Measurements from ENCODE around the gene COQ3.

DNA sequence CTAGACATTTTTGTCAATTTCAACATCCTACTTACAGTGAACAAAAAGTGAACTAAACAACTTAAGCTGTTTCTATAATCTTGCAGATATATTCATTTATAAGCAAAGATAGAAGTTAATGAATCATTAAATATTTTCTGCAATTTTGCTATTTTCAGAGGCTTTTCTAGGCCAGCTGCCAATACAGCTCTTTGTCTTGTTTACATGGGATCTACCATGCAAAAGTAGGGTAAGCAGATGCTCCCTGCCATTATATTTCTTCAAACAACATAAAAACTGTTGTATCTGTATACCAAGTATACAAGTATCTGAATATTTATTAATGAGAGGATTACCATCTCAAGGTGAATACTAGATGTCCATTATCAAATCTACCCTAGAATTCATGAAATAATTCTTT, 15.7 kb upstream of the COQ3 start:
- TF ChIP-seq EZH2 (IDR thresholded peaks at IDR 0.05; ENCODE audit: low read depth, low read length, severe bottlenecking) (no peak), SP1 (IDR thresholded peaks at IDR 0.05; ENCODE audit: low read depth, low read length) (no peak), BACH1 (IDR thresholded peaks at IDR 0.05; ENCODE audit: low read length) (no peak), POLR2AphosphoS5 (IDR thresholded peaks at IDR 0.05; ENCODE audit: low read depth, low read length) (no peak), RNF2 (IDR thresholded peaks at IDR 0.05; ENCODE audit: borderline replicate concordance, low read depth, low read length, missing control alignments, poor library complexity, severe bottlenecking) (no peak), CTCF (IDR thresholded peaks at IDR 0.05; ENCODE audit: control extremely low read depth in 1 of 3, insufficient read depth in 1 of 3, low read depth in 1 of 3, low read length in 3 of 3) (no peak)
- TF ChIP-seq, protein P1, sequence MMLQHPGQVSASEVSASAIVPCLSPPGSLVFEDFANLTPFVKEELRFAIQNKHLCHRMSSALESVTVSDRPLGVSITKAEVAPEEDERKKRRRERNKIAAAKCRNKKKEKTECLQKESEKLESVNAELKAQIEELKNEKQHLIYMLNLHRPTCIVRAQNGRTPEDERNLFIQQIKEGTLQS (IDR thresholded peaks at IDR 0.05; ENCODE audit: insufficient read depth, low read depth, low read length): no peak

Data from H1 (cell line).